Measurements from ENCODE around the gene TMEM164. TPM values are rescaled to one million over a fixed set of nuclear protein-coding genes. Genes with fewer than 3 reads are reported as not detected.
"Not testable (repeated sequence)": the region's sequence is repeated elsewhere in the genome, so short reads cannot be mapped to it uniquely, and the experiment has no call there.

Gene TMEM164
- total RNA-seq, 1 experiment from 2014 or later: 26.2 TPM

DNA sequence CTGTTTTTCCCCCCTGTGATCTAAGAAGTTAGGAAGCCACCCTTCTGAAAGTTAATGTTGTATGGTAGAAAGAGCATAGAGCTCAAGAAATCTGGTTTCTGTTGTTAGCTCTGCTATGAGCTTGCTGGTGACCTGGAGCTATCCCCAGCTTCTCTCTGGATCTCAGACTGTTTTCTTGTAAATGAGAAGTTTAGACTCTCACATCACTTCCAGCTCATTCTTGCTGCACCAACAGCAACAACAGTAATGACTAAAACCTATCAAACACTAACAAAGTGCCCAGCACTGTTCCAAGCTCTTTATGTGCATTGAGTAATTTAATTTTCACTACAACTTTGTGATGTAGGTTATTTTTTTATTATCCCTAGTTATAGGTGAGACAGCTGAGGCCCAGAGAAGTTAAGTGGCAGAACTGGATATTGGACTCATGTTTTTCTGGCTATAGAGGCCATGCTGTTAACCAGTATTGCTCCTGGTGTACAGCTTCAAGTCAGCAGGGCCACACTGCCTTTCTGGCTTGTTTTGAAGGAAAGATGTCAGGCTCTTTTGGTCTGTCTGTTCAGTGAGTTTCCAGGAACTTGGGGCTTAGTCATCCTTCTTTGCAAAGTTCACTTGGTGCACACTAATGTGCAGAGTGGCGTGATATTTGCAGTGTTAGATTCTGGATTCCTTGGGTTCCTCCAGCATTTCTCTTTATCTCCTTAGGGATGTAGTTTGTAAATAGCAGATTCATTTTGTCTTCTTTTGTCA lies 27.8 kb upstream of the TMEM164 start:
- no peaks in the 10 kb centered on the region for H3K4me1 ChIP-seq
- H3K27me3 ChIP-seq (replicated peaks; ENCODE audit: control insufficient read depth, insufficient read depth, low read length): no peaks in the 10 kb centered on the region
- TF ChIP-seq, protein P1, sequence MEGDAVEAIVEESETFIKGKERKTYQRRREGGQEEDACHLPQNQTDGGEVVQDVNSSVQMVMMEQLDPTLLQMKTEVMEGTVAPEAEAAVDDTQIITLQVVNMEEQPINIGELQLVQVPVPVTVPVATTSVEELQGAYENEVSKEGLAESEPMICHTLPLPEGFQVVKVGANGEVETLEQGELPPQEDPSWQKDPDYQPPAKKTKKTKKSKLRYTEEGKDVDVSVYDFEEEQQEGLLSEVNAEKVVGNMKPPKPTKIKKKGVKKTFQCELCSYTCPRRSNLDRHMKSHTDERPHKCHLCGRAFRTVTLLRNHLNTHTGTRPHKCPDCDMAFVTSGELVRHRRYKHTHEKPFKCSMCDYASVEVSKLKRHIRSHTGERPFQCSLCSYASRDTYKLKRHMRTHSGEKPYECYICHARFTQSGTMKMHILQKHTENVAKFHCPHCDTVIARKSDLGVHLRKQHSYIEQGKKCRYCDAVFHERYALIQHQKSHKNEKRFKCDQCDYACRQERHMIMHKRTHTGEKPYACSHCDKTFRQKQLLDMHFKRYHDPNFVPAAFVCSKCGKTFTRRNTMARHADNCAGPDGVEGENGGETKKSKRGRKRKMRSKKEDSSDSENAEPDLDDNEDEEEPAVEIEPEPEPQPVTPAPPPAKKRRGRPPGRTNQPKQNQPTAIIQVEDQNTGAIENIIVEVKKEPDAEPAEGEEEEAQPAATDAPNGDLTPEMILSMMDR (IDR thresholded peaks at IDR 0.05; ENCODE audit: insufficient read depth in 1 of 2, low read depth in 1 of 2, low read length in 1 of 2, severe bottlenecking in 1 of 2, unreplicated experiment in 1 of 2): no peak
- BruUV-seq (replicated peaks): no TSS peak
- Mint-ChIP-seq H3K4me3 (ENCODE audit: unreplicated experiment) (no peak overlapping the region), H3K9me3 (ENCODE audit: unreplicated experiment) (no peaks in the 10 kb centered on the region), H3K4me1 (ENCODE audit: low read depth, unreplicated experiment) (no peaks in the 10 kb centered on the region), H3K27ac (ENCODE audit: unreplicated experiment) (no peak overlapping the region), H3K36me3 (ENCODE audit: insufficient read depth, unreplicated experiment) (no peaks in the 10 kb centered on the region), H3K27me3 (ENCODE audit: insufficient read depth, unreplicated experiment) (peaks cover 8% of the 10 kb centered on the region)
- no peaks in the 10 kb centered on the region for H3K36me3 ChIP-seq (ENCODE audit: control insufficient read depth, insufficient read depth, low read length)
- intact Hi-C loops (cut with micrococcal nuclease; ENCODE audit: unreplicated experiment): no loop called here
- no peak for DNase-seq
- CTCF ChIA-PET: no interaction called here
- no peaks in the 10 kb centered on the region for H3K9me3 ChIP-seq
- no peak overlapping the region for H3K4me3 ChIP-seq (ENCODE audit: low read depth, low read length)
- POLR2A ChIA-PET: no interaction called here

DNA sequence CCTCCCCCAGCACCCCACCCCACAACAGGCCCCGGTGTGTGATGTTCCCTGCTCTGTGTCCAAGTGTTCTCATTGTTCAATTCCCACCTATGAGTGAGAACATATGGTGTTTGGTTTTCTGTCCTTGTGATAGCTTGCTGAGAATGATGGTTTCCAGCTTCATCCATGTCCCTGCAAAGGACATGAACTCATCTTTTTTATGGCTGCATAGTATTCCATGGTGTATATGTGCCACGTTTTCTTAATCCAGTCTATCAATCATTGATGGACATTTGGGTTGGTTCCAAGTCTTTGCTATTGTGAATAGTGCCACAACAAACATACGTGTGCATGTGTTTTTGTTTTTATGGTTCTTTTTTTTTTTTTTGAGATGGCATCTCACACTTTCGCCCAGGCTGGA lies 17.7 kb upstream of the TMEM164 start:
- CTCF ChIA-PET; H3K27ac Mint-ChIP-seq (ENCODE audit: unreplicated experiment); H3K36me3 Mint-ChIP-seq (ENCODE audit: insufficient read depth, unreplicated experiment); H3K4me1 Mint-ChIP-seq (ENCODE audit: low read depth, unreplicated experiment); H3K4me1 ChIP-seq; BruUV-seq (replicated peaks); intact Hi-C loops (cut with micrococcal nuclease; ENCODE audit: unreplicated experiment); H3K27me3 ChIP-seq (replicated peaks; ENCODE audit: control insufficient read depth, insufficient read depth, low read length); H3K4me3 Mint-ChIP-seq (ENCODE audit: unreplicated experiment); H3K36me3 ChIP-seq (ENCODE audit: control insufficient read depth, insufficient read depth, low read length); H3K9me3 Mint-ChIP-seq (ENCODE audit: unreplicated experiment); H3K27me3 Mint-ChIP-seq (ENCODE audit: insufficient read depth, unreplicated experiment); DNase-seq; POLR2A ChIA-PET; H3K4me3 ChIP-seq (ENCODE audit: low read depth, low read length); H3K9me3 ChIP-seq: not testable (repeated sequence)

DNA sequence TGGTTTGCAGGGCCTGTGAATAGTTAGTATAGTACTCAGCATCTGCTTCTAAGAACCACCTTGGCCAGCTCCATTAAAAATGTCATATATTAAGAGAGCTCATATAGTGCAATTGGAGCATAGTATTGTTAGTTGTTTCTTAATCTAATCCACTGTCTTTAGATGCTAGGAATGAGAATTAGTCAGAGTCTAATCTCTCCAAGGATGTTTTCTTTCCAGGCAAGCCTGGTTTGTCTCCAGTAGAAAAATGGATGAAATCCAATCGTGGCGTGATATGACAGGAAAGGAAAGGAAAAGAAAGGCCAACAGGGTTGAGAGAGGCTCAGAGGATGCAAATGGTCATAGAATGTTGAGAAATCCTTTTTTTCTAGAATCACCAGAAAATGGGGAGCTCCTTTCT lies 15.0 kb upstream of the TMEM164 start:
- POLR2A ChIA-PET: no interaction called here
- Mint-ChIP-seq H3K27ac (ENCODE audit: unreplicated experiment) (no peak overlapping the region), H3K4me1 (ENCODE audit: low read depth, unreplicated experiment) (no peaks in the 10 kb centered on the region), H3K36me3 (ENCODE audit: insufficient read depth, unreplicated experiment) (no peaks in the 10 kb centered on the region), H3K9me3 (ENCODE audit: unreplicated experiment) (no peaks in the 10 kb centered on the region), H3K4me3 (ENCODE audit: unreplicated experiment) (no peak overlapping the region), H3K27me3 (ENCODE audit: insufficient read depth, unreplicated experiment) (no peaks in the 10 kb centered on the region)
- H3K9me3 ChIP-seq: no peaks in the 10 kb centered on the region
- H3K27me3 ChIP-seq (replicated peaks; ENCODE audit: control insufficient read depth, insufficient read depth, low read length): no peaks in the 10 kb centered on the region
- H3K4me1 ChIP-seq: no peaks in the 10 kb centered on the region
- intact Hi-C loops (cut with micrococcal nuclease; ENCODE audit: unreplicated experiment): no loop called here
- TF ChIP-seq, protein P1 (IDR thresholded peaks at IDR 0.05; ENCODE audit: insufficient read depth in 1 of 2, low read depth in 1 of 2, low read length in 1 of 2, severe bottlenecking in 1 of 2, unreplicated experiment in 1 of 2): no peak
- DNase-seq: no peak
- CTCF ChIA-PET: no interaction called here
- H3K36me3 ChIP-seq (ENCODE audit: control insufficient read depth, insufficient read depth, low read length): no peaks in the 10 kb centered on the region
- no peak overlapping the region for H3K4me3 ChIP-seq (ENCODE audit: low read depth, low read length)
- no TSS peak for BruUV-seq (replicated peaks)
